Heart right ventricle (tissue), 16 donors: ENCODE data around the gene GNG12. TPM values are rescaled to one million over a fixed set of nuclear protein-coding genes. Genes with fewer than 3 reads are reported as not detected.
A peak's percentile ranks its signal among the peaks of the same experiment; 100 is the strongest.

Experiments
- ATAC-seq, 8 donors: fragments of 200-7000 bp; cut with Tn5 transposase; one replicate each; pipeline ENCODE4 v1.9.1; 2020; ENCODE audit warnings: mild to moderate bottlenecking in 8 of 8, moderate library complexity in 8 of 8, moderate number of reproducible peaks in 1 of 8
- DNase-seq, 2 donors: peaks; one replicate each; pipeline ENCODE4 v3.0.0-alpha.2; 2020
- H3K27ac ChIP-seq, 10 donors: fragments of 200-600 bp; sonication (generic) in 2 of 10; one replicate each; pipeline versions ENCODE4 v1.5.0 to v1.8.0; 2020 to 2022; ENCODE audit warnings: mild to moderate bottlenecking in 3 of 10
- H3K27me3 ChIP-seq, 7 donors: fragments of 200-600 bp; one replicate each; pipeline ENCODE4 v1.8.0; 2021 to 2022; ENCODE audit warnings: mild to moderate bottlenecking in 2 of 7
- H3K36me3 ChIP-seq, 9 donors: fragments of 200-600 bp; sonication (generic) in 1 of 9; one replicate each; pipeline versions ENCODE4 v1.5.0 to v1.8.0; 2020 to 2022; ENCODE audit warnings: mild to moderate bottlenecking in 2 of 9
- H3K4me1 ChIP-seq, 9 donors: fragments of 200-600 bp; sonication (generic) in 1 of 9; one replicate each; pipeline versions ENCODE4 v1.5.0 to v1.8.0; 2020 to 2022; ENCODE audit warnings: mild to moderate bottlenecking in 4 of 9
- H3K4me3 ChIP-seq, 10 donors: fragments of 200-600 bp; sonication (generic) in 2 of 10; one replicate each; pipeline versions ENCODE4 v1.5.0 to v1.8.0; 2020 to 2022; ENCODE audit warnings: mild to moderate bottlenecking in 7 of 10, moderate library complexity in 2 of 10
- H3K9me3 ChIP-seq, 11 donors: fragments of 200-600 bp in 10 of 11; sonication (generic) in 2 of 11; one replicate each; pipeline versions ENCODE4 v1.5.0 to v1.8.0; 2013 to 2022; ENCODE audit warnings: mild to moderate bottlenecking in 2 of 11, control low read depth in 1 of 11, moderate library complexity in 1 of 11
- CTCF ChIP-seq, 9 donors: fragments of 200-600 bp; sonication (generic) in 2 of 9; IDR thresholded peaks; one replicate each; pipeline versions ENCODE4 v1.5.0 to v1.8.0; 2021 to 2022; ENCODE audit warnings: antibody characterized with exemption in 9 of 9, mild to moderate bottlenecking in 5 of 9, moderate library complexity in 1 of 9
- WGBS, 2 donors: extraction: QIAGEN DNeasy Blood & Tissue Kit; methylation state at CpG; one replicate each; pipeline ENCODE4 v1.1.7; 2013; ENCODE audit warnings: inconsistent platforms in 1 of 2; 5-methylcytosine and 5-hydroxymethylcytosine counted together
- intact Hi-C, 10 donors: fragments of 100-400 bp; cut with DNase I; formaldehyde crosslinking; loops; one replicate each; pipeline versions ENCODE4 v1.11.1 to v1.14.2; 2022
- polyA plus RNA-seq, 2 donors: library from polyadenylated mRNA; stranded (reverse); fragments of 200-250 nt; gene quantifications; one replicate each; pipeline ENCODE4 v1.2.3, GENCODE V29; 2013
- total RNA-seq, 10 donors: library from RNA; stranded (reverse); fragmentation: NEBNext Ultra II Directional in 3 of 10; extraction: Animal tissue kit (Norgen Biotek cat#: 25700) in 3 of 10; gene quantifications; one replicate each; pipeline versions ENCODE4 v1.2.1 to v1.2.4, GENCODE V29; 2021 to 2023
- donor health status: Arrhythmogenic right ventricular cardiomyopathy.
- donor health status: ischemic (EF 13 %, LVEDD 7.1; RV severe dilation, severe dysfunction).
- donor health status: healthy with polysubstance abuse.
- donor health status: DM: no; HTN: yes; CAD: no.
- donor health status: DM: no; HTN: no; CAD: no.
- donor health status: ischemic (EF 25% LVEDD 6.9; RV normal size, moderate dysfunction).
- donor health status: ischemic (EF 25% LVEDD 5.7; RV mildly dilated, moderate dysfunction).
- donor health status: healthy.
- donor health status: DM: yes; HTN: yes; CAD: no.
- donor health status: Ischemic cardiomyopathy.
- donor health status: ischemic (EF 35%, LVEDD 5.7; RV mildly dilated, moderate dysfunction).
- donor health status: nonischemic (EF 11% LVEDD 7.7; RV severe dilation, severe dysfunction).
- donor health status: DM: yes; HTN: yes; CAD: no.
- donor health status: PGD.
- donor health status: ischemic (EF 29% LVEDD 5.4; RV normal size, mild dysfunction).
- donor health status: nonischemic (EF 23%, LVEDD 6.1; RV moderate dilation, normal function).

The GNG12 gene
- total and polyA plus RNA-seq, 12 donors: 8.5 to 49.4 (median 34.5) TPM

GRCh38 chr1:67719329-67720196 lies 113.7 kb downstream of the GNG12 start:
- Histone ChIP-seq H3K27me3 (no peaks in the 10 kb centered on the region), H3K36me3 (no peaks in the 10 kb centered on the region), H3K9me3 (no peaks in the 10 kb centered on the region), H3K4me1 (peaks cover 4 to 69% (median 38%) of the 10 kb centered on the region in 9 donors), H3K27ac (peak overlapping the region in 1 of 10 donors; percentile 11), H3K4me3 (no peak overlapping the region)
- intact Hi-C loops: loop anchor here in 1 of 10 donors (5.0 kb wide), 1 partner anchor 32 kb away; the partner anchor contains the start of gene GADD45A
- DNase-seq (no peak), ATAC-seq (no peak)
- TF ChIP-seq CTCF (IDR thresholded peaks at IDR 0.05): no peak
- 82 to 87% methylated on average over 6 of the region's 6 CpGs for WGBS, 2 donors

- peak in 1 of 2 donors; percentile 25 for DNase-seq
Measured at GRCh38 chr1:67717876-67718275, 115.4 kb downstream of the GNG12 start.

DNA sequence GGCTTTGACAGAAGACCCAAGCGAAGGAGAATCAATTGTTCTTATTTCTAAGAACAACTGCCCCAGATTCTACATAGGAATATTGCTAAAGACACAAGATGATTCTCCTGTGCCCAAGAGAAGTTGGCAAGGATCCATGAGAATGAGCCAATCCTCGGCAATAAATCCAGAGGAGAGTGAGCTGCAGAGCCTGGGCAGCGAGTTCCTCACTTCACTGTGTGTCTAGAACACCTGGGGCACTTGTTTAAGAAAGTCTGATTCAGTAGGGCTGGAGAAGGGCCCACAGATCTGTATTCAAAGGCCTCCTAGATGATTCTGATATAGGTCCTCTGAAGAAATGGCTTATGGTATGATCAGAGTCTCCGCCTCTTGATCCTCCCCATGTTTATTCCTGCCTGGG lies 116.5 kb downstream of the GNG12 start:
- Histone ChIP-seq H3K27me3 (no peaks in the 10 kb centered on the region), H3K36me3 (no peaks in the 10 kb centered on the region), H3K4me1 (peaks cover 14 to 69% (median 29%) of the 10 kb centered on the region in 9 donors), H3K27ac (peak overlapping the region in 1 of 10 donors; percentile 12), H3K9me3 (no peaks in the 10 kb centered on the region), H3K4me3 (no peak overlapping the region)
- no peak for TF ChIP-seq CTCF (IDR thresholded peaks at IDR 0.05)
- DNase-seq (no peak), ATAC-seq (no peak)
- WGBS, 2 donors: 74 to 81% methylated on average over 4 of the region's 4 CpGs
- intact Hi-C loops: no loop called here

More at GRCh38 chr1:67717876-67718275, 115.4 kb downstream of the GNG12 start:
- peak in 7 of 8 donors; percentile 39 to 80 (median 70) for ATAC-seq
- TF ChIP-seq CTCF (IDR thresholded peaks at IDR 0.05): no peak
- Histone ChIP-seq H3K4me1 (peaks cover 13 to 69% (median 30%) of the 10 kb centered on the region in 9 donors), H3K36me3 (no peaks in the 10 kb centered on the region), H3K27ac (peak overlapping the region in 2 of 10 donors; percentile 0 to 33), H3K4me3 (no peak overlapping the region), H3K27me3 (no peaks in the 10 kb centered on the region), H3K9me3 (no peaks in the 10 kb centered on the region)
- intact Hi-C loops: no loop called here
- WGBS, 2 donors: 70 to 82% methylated on average over 4 of the region's 4 CpGs

- Histone ChIP-seq H3K4me3 (no peak overlapping the region), H3K27ac (no peak overlapping the region), H3K27me3 (no peaks in the 10 kb centered on the region), H3K36me3 (no peaks in the 10 kb centered on the region), H3K4me1 (peaks cover 15 to 69% (median 39%) of the 10 kb centered on the region in 9 donors), H3K9me3 (no peaks in the 10 kb centered on the region)
- intact Hi-C loops: no loop called here
- ATAC-seq (no peak), DNase-seq (no peak)
- no peak for TF ChIP-seq CTCF (IDR thresholded peaks at IDR 0.05)
- WGBS, 2 donors: 95 to 99% methylated on average over 2 of the region's 2 CpGs
Measured at GRCh38 chr1:67715819-67716218, 117.4 kb downstream of the GNG12 start.
